HG03108 (cell line): ENCODE data around the gene LTBP4.

Experiments used
- ATAC-seq: cut with Tn5 transposase; IDR thresholded peaks from one replicate; pipeline ENCODE4 v1.9.1; 2021; ENCODE audit warnings: moderate library complexity; ENCODE audit not compliant: unreplicated experiment

The LTBP4 gene

GRCh38 chr19:40658031-40658430, 56.9 kb downstream of the LTBP4 start:
- no peak for ATAC-seq

GRCh38 chr19:40659116-40659515, 57.9 kb downstream of the LTBP4 start:
- no peak for ATAC-seq

DNA sequence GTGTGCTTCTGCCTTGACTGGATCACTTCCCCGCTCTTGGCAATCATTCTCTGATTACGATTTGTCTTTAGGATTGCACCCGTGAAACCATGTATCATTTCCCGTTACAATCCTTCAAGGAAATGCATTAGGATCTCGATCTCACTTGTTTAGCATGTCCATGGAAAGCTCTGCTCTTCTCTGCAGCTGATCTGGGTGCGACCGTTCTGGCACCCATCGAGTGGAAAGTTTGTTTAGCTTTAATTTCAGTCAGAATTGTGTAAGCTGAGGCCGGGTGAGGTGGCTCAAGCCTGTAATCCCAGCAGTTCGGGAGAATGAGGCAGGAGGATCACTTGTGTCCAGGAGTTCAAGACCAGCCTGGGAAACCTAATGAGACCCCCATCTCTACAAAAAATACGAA, 58.4 kb downstream of the LTBP4 start:
- ATAC-seq: no peak

- ATAC-seq: no peak
Measured at GRCh38 chr19:40661616-40662015, 60.4 kb downstream of the LTBP4 start.

DNA sequence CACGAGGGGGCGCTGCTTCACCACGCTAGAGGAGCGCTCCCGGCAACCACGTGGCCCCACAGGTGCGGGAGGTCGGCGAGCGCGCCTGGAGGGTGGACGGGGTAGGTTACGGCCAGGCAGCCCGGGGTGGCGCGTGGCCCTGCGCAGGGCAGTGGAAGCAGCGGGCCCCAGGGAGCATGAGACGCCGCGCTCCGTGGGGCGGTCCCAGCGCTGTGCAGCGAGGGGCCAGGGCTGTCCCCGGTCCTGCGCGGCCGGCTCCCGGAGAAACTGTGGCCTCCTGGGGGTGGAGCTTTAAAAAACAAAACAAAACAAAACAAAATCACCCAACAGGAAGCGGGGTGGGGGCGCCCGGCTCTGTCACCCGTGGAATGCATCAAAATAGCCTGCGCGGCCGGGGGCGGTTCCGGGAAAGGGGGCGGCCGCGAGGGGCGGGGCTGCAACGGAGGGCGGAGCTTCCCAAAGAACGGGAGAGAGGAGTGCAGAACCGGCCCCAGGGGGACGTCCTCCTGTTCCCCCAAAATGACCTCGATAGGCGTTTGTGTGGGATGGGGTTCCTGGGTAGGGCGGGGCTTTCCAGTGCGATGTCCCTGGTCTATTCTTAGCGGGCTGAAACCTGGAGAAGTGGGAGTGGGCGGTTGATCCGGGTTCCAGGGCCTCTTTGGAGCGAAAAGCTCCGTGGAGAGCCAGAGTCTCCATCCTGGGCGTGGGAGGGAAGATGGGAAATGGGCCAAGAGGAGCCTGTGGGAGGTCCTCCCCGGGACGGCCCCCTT, 61.9 kb downstream of the LTBP4 start:
- peak; percentile 75 for ATAC-seq

- no peak for ATAC-seq
Measured at GRCh38 chr19:40663695-40664692, 62.8 kb downstream of the LTBP4 start.

DNA sequence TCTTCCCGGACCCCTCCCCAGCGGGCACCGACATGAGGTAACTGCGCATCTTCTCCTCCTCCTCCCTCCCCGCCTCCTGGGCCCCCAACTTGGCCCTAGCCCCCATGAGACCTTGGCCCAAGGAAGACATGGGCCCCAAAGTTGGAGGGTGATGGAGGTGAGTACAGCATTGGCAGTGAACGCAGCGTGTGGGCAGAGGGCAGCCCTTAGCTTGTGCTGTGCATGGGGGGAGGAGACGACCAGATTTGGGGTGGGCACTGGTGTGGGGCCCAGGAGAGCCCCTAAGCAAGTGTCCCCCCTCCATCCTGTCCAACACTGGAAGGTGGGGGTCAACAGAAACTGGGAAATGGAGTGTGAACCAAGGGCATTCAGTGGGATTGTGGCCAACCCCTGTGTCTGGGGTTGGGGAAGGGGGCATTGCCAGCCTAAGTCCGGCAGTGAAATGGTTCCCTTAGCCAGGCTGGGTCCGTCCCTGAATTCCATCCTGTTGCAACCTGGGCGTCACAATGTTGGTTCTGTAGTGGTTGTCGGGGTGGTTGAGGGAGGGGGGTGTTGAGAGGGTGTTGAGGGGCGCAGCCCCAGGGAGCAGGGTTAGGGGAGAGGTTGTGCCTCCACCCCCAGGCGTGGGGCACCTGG, 65.8 kb downstream of the LTBP4 start:
- ATAC-seq: no peak

- ATAC-seq: no peak
Measured at GRCh38 chr19:40667602-40668001, 66.4 kb downstream of the LTBP4 start.

GRCh38 chr19:40668991-40669614, 67.9 kb downstream of the LTBP4 start:
- no peak for ATAC-seq

GRCh38 chr19:40671404-40671803, 70.2 kb downstream of the LTBP4 start:
- ATAC-seq: no peak

DNA sequence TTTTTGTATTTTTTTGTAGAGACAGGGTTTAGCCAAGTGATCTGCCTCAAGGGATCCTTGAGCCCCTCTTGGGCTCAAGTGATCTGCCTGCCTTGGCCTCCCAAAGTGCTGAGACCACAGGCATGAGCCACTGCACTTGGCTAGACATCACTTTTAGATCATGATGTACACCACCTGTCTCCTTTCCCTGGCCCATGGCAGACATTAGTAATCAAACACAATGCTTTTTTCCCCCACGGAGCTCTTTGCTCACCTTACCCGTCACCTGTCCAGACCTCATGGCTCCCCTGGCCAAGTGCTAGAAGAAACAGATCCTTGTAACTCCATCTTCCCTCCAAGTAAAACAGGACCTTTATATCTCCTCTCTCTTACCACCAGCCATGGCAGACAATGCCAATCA, 70.9 kb downstream of the LTBP4 start:
- ATAC-seq: no peak

DNA sequence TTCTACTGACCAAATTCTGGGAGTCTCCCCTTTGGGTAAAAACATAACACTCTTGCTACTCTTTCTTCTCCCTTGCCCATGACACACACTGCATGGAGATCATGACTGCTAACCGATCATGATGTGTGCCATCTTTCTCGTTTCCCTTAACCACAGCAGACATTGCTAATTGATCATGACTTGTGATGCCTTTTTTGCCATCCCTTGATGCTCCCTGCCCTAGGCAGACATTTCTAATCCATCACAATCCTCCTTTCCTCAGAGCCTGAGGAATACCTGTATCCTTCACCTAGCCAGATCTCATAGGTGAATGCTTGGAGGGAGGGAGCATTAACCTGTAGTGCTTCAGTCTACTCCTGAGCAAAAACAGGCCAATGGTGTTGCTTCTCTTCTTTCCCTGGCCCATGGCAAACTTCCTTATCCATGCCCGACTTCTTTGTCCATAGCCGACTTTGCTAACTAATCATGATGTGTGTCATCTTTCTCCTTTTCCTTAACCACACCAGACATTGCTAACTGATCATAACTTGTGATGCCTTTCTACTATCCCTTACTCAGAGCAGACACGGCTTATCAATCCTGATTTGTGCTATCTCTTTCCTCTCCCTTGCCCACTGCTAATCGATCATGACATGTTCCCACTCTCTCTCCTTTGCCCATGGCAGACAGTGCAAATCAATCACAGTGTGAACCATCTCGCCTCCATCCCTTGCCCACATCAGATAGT, 71.6 kb downstream of the LTBP4 start:
- ATAC-seq: no peak

- ATAC-seq: no peak
Measured at GRCh38 chr19:40673397-40673796, 72.2 kb downstream of the LTBP4 start.

DNA sequence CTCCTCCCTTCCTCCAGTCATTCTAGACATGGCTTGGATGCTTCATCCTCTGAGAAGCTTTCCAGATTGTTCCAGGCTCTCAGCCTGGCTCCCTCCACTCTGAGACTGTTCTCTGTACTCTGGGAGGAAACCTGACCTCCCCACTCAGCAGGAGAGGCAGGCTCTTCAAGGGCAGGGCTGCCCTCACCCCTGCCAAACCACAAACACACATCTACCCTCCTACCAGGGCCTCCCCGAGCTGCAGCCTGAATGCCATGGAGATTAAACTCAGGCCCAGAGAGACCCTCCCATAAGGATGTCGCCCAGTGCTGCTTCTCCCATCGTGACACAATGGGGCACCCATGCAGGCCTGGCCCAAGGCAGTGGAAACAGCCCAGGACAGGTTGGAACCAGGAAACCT, 73.1 kb downstream of the LTBP4 start:
- ATAC-seq: no peak

DNA sequence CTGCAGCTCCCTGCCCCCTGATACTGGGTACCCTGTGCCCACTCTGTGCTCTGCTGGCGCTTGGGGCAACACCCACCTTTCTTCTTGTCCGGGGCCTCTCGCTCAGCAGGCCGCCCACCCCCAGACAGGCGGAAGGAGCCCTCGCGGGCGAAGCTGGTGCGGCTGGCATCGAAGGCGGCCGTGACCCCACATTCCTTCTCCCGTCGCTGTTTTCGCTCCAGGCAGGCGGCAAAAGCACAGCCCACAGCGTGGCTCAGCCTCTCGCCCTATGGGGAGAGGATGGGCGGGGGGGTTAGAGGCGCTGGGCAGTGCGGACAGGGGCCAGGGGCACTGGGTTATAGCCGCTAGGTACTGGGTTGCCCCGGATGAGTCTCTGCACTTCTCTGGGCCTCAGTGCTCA, 76.0 kb downstream of the LTBP4 start:
- ATAC-seq: no peak
